H9 (cell line): Measurements from ENCODE around the gene PIGX. TPM values are rescaled to one million over a fixed set of nuclear protein-coding genes. Genes with fewer than 3 reads are reported as not detected.

Source experiments
- DNase-seq: peaks from one replicate; pipeline ENCODE4 v3.0.0-alpha.2; 2017
- H2AFZ ChIP-seq: one replicate; pipeline ENCODE4 v1.6.1; 2013; ENCODE audit warnings: mild to moderate bottlenecking, low read length, control low read depth, moderate library complexity
- H2AK5ac ChIP-seq: 2 replicates; pipeline ENCODE4 v1.6.1; 2013; ENCODE audit warnings: low read length, control low read depth, mixed read lengths; ENCODE audit not compliant: insufficient read length
- H2BK120ac ChIP-seq: one replicate; pipeline ENCODE4 v1.6.1; 2013; ENCODE audit warnings: low read depth, mild to moderate bottlenecking, low read length, control low read depth, inconsistent platforms; ENCODE audit not compliant: poor library complexity, severe bottlenecking
- H2BK12ac ChIP-seq: 2 replicates; pipeline ENCODE4 v1.6.1; 2013; ENCODE audit warnings: low read length, control low read depth, mixed read lengths, low read depth; ENCODE audit not compliant: insufficient read length
- H2BK15ac ChIP-seq: 2 replicates; pipeline ENCODE4 v1.6.1; 2013; ENCODE audit warnings: low read depth, low read length, control low read depth
- H2BK20ac ChIP-seq: one replicate; pipeline ENCODE4 v1.6.1; 2013; ENCODE audit warnings: low read depth, mild to moderate bottlenecking, low read length, control low read depth, inconsistent platforms; ENCODE audit not compliant: poor library complexity, severe bottlenecking
- H2BK5ac ChIP-seq: 2 replicates; pipeline ENCODE4 v1.6.1; 2013; ENCODE audit warnings: low read length, control low read depth, mixed read lengths; ENCODE audit not compliant: insufficient read length
- H3K14ac ChIP-seq: 2 replicates; pipeline ENCODE4 v1.6.1; 2013; ENCODE audit warnings: low read length, control low read depth; ENCODE audit not compliant: insufficient read depth
- H3K18ac ChIP-seq: 2 replicates; pipeline ENCODE4 v1.6.1; 2013; ENCODE audit warnings: low read depth, mild to moderate bottlenecking, mixed read lengths, low read length, control low read depth; ENCODE audit not compliant: insufficient read length
- H3K23ac ChIP-seq: 2 replicates; pipeline ENCODE4 v1.6.1; 2013; ENCODE audit warnings: low read length, control low read depth, mixed read lengths, low read depth; ENCODE audit not compliant: insufficient read length
- H3K23me2 ChIP-seq: 2 replicates; pipeline ENCODE4 v1.6.1; 2013; ENCODE audit warnings: low read depth, mild to moderate bottlenecking, mixed read lengths, low read length, control low read depth; ENCODE audit not compliant: insufficient read length, poor library complexity, severe bottlenecking
- H3K27ac ChIP-seq: 2 replicates; pipeline ENCODE4 v1.5.1; 2013; ENCODE audit warnings: low read length, control low read depth, mixed read lengths, low read depth; ENCODE audit not compliant: insufficient read length
- H3K27me3 ChIP-seq: 2 replicates; pipeline ENCODE4 v1.6.1; 2013; ENCODE audit warnings: low read length, control low read depth, inconsistent platforms; ENCODE audit not compliant: insufficient read depth
- H3K4ac ChIP-seq: 2 replicates; pipeline ENCODE4 v1.6.1; 2013; ENCODE audit warnings: low read depth, mild to moderate bottlenecking, control low read depth, inconsistent platforms, low read length, moderate library complexity
- H3K4me1 ChIP-seq: 2 replicates; pipeline ENCODE4 v1.6.1; 2013; ENCODE audit warnings: low read length, control low read depth, inconsistent platforms; ENCODE audit not compliant: insufficient read depth
- H3K4me2 ChIP-seq: 2 replicates; pipeline ENCODE4 v1.6.1; 2013; ENCODE audit warnings: low read length, control low read depth, mixed read lengths; ENCODE audit not compliant: insufficient read length, insufficient read depth
- H3K56ac ChIP-seq: 2 replicates; pipeline ENCODE4 v1.6.1; 2013; ENCODE audit warnings: low read depth, mild to moderate bottlenecking, mixed read lengths, low read length, control low read depth; ENCODE audit not compliant: insufficient read length
- H3K79me1 ChIP-seq: 2 replicates; pipeline ENCODE4 v1.6.1; 2013; ENCODE audit warnings: low read depth, mild to moderate bottlenecking, moderate library complexity, low read length, control low read depth, inconsistent platforms; ENCODE audit not compliant: insufficient read depth, poor library complexity, severe bottlenecking
- H3K79me2 ChIP-seq: 2 replicates; pipeline ENCODE4 v1.6.1; 2013; ENCODE audit warnings: low read length, control low read depth, inconsistent platforms; ENCODE audit not compliant: insufficient read depth
- H3K9ac ChIP-seq: 2 replicates; pipeline ENCODE4 v1.6.1; 2013; ENCODE audit warnings: low read length, control low read depth, mixed read lengths; ENCODE audit not compliant: insufficient read length; ENCODE audit errors: extremely low read depth
- H3K9me3 ChIP-seq: one replicate; pipeline ENCODE4 v1.6.1; 2013; ENCODE audit warnings: low read depth, low read length, inconsistent platforms; ENCODE audit not compliant: control insufficient read depth
- H3T11ph ChIP-seq: one replicate; pipeline ENCODE4 v1.6.1; 2013; ENCODE audit warnings: mild to moderate bottlenecking, low read length, control low read depth, inconsistent platforms
- H4K20me1 ChIP-seq: one replicate; pipeline ENCODE4 v1.6.1; 2013; ENCODE audit not compliant: control insufficient read depth, insufficient read length, insufficient read depth
- H4K5ac ChIP-seq: 2 replicates; pipeline ENCODE4 v1.6.1; 2013; ENCODE audit warnings: low read depth, mild to moderate bottlenecking, mixed read lengths, low read length, control low read depth; ENCODE audit not compliant: insufficient read length
- H4K8ac ChIP-seq: replicated peaks from 2 replicates; pipeline ENCODE4 v1.6.1; 2013; ENCODE audit warnings: low read length, control low read depth, mixed read lengths, low read depth; ENCODE audit not compliant: insufficient read length
- H4K91ac ChIP-seq: 2 replicates; pipeline ENCODE4 v1.6.1; 2013; ENCODE audit warnings: low read depth, mild to moderate bottlenecking, moderate library complexity, mixed read lengths, low read length, control low read depth; ENCODE audit not compliant: insufficient read length
- H3K27ac Mint-ChIP-seq, 3 experiments: 2 replicates in 2 of 3; 3 replicates in 1 of 3; pipeline ENCODE4 v1.8.0; 2020 to 2021; ENCODE audit warnings: mixed read lengths in 3 of 3, mild to moderate bottlenecking in 1 of 3, moderate library complexity in 1 of 3
- H3K27me3 Mint-ChIP-seq: 2 replicates; pipeline ENCODE4 v1.8.0; 2021; ENCODE audit warnings: low read depth, mild to moderate bottlenecking, moderate library complexity, mixed read lengths
- H3K36me3 Mint-ChIP-seq, 3 experiments: 2 replicates in 2 of 3; 3 replicates in 1 of 3; pipeline ENCODE4 v1.8.0; 2020 to 2021; ENCODE audit warnings: low read depth in 3 of 3, mixed read lengths in 3 of 3; ENCODE audit not compliant: insufficient read depth in 1 of 3
- H3K4me1 Mint-ChIP-seq, 2 experiments: 2 replicates each; pipeline ENCODE4 v1.8.0; 2020; ENCODE audit warnings: mixed read lengths in 2 of 2
- H3K4me3 Mint-ChIP-seq, 2 experiments: 2 replicates in 1 of 2; 3 replicates in 1 of 2; pipeline ENCODE4 v1.8.0; 2020 to 2021; ENCODE audit warnings: mild to moderate bottlenecking in 2 of 2, mixed read lengths in 2 of 2, moderate library complexity in 1 of 2
- H3K9me3 Mint-ChIP-seq, 2 experiments: 2 replicates in 1 of 2; 3 replicates in 1 of 2; pipeline ENCODE4 v1.8.0; 2020; ENCODE audit warnings: mild to moderate bottlenecking in 2 of 2, mixed read lengths in 2 of 2, moderate library complexity in 1 of 2
- WGBS: extraction: QIAGEN DNeasy Blood & Tissue Kit; methylation state at CpG from one replicate; pipeline ENCODE4 v1.1.7; 2013; ENCODE audit warnings: missing lambda C conversion rate, low lambda C conversion rate, mixed read lengths; ENCODE audit not compliant: insufficient read length; ENCODE audit errors: extremely low coverage; 5-methylcytosine and 5-hydroxymethylcytosine counted together
- total RNA-seq: library from RNA; stranded (reverse); gene quantifications from 2 replicates; pipeline ENCODE4 v1.2.1, GENCODE V29; 2021
- TF ChIP-seq, protein P1 (sequence below): fragments of 200-600 bp; sonication (generic); conservative IDR thresholded peaks from 3 replicates; pipeline ENCODE4 v1.8.0; 2021; ENCODE audit warnings: antibody characterized with exemption, mild to moderate bottlenecking

Gene PIGX
- total RNA-seq, 1 experiment from 2014 or later, result 20.0 TPM

DNA sequence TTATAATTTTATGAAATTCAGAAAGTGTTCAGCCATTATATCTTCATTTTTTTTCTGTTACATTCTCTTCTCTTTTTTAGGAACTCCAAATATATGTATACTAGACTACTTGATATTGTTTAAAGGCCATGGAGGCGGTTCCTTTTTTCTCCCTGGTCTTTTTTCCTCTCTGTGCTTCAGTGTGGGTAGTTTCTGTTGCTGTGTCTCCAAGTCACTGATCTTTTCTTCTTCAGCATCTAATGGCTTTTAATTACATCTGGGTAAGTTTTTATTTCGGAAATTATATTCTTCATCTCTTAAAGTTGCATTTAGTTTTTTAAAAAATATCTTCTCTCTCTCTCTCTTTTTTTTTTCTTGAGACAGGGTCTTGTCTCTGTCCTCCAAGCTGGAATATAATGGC lies 8.9 kb downstream of the PIGX start:
- WGBS, result no CpG with 5 or more reads among the region's 2 CpGs

More for the DNA sequence above, 8.9 kb downstream of the PIGX start:
- H2BK120ac ChIP-seq, result no peak overlapping the region
- no peak overlapping the region for H2AK5ac ChIP-seq
- H2BK12ac ChIP-seq, result no peak overlapping the region
- H2BK15ac ChIP-seq, result no peak overlapping the region
- H3K27ac ChIP-seq, result no peak overlapping the region
- no peaks in the 10 kb centered on the region for H3K27me3 ChIP-seq
- H3K9ac ChIP-seq, result no peak overlapping the region
- H3T11ph ChIP-seq, result no peak overlapping the region
- H4K91ac ChIP-seq, result no peak overlapping the region
- H3K4me2 ChIP-seq, result no peak overlapping the region
- no peak overlapping the region for H2BK20ac ChIP-seq
- Mint-ChIP-seq H3K27me3 (no peaks in the 10 kb centered on the region), H3K4me3 (no peak overlapping the region), H3K36me3 (peaks cover 17 to 30% (median 29%) of the 10 kb centered on the region in 3 experiments; a peak in 6 of 7 replicates), H3K27ac (no peak overlapping the region; a peak in 1 of 7 replicates), H3K9me3 (peaks cover 0 to 6% of the 10 kb centered on the region in 2 experiments; a peak in 2 of 5 replicates), H3K4me1 (no peaks in the 10 kb centered on the region)
- no peak overlapping the region for H3K14ac ChIP-seq
- no peak overlapping the region for H3K18ac ChIP-seq
- no peak overlapping the region for H2BK5ac ChIP-seq
- H3K23ac ChIP-seq, result no peak overlapping the region
- no peaks in the 10 kb centered on the region for H3K9me3 ChIP-seq
- no peaks in the 10 kb centered on the region for H3K4me1 ChIP-seq
- TF ChIP-seq, protein P1, sequence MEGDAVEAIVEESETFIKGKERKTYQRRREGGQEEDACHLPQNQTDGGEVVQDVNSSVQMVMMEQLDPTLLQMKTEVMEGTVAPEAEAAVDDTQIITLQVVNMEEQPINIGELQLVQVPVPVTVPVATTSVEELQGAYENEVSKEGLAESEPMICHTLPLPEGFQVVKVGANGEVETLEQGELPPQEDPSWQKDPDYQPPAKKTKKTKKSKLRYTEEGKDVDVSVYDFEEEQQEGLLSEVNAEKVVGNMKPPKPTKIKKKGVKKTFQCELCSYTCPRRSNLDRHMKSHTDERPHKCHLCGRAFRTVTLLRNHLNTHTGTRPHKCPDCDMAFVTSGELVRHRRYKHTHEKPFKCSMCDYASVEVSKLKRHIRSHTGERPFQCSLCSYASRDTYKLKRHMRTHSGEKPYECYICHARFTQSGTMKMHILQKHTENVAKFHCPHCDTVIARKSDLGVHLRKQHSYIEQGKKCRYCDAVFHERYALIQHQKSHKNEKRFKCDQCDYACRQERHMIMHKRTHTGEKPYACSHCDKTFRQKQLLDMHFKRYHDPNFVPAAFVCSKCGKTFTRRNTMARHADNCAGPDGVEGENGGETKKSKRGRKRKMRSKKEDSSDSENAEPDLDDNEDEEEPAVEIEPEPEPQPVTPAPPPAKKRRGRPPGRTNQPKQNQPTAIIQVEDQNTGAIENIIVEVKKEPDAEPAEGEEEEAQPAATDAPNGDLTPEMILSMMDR, result no peak
- H3K23me2 ChIP-seq, result no peaks in the 10 kb centered on the region
- no peak overlapping the region for H3K56ac ChIP-seq
- no peak overlapping the region for H4K8ac ChIP-seq
- H3K79me2 ChIP-seq, result no peaks in the 10 kb centered on the region
- H3K79me1 ChIP-seq, result no peaks in the 10 kb centered on the region
- no peak overlapping the region for H4K5ac ChIP-seq
- H3K4ac ChIP-seq, result no peak overlapping the region
- no peaks in the 10 kb centered on the region for H4K20me1 ChIP-seq
- no peak overlapping the region for H2AFZ ChIP-seq
- DNase-seq, result no peak
